ENCODE data around the gene RNF141. TPM values are rescaled to one million over a fixed set of nuclear protein-coding genes. Genes with fewer than 3 reads are reported as not detected.

The RNF141 gene
- total and polyA plus RNA-seq, 10 of the 15 experiments (the other 5 are each of a cell fraction or from before 2014, with no cell fraction given) = 7.6 to 36.8 (median 13.6) TPM

GRCh38 chr11:10528121-10528520 lies 12.9 kb downstream of the RNF141 start:
- no peaks in the 10 kb centered on the region for H3K79me2 ChIP-seq (ENCODE audit: control insufficient read depth, insufficient read depth, low read length)
- TF ChIP-seq PBX3 (IDR thresholded peaks at IDR 0.05; ENCODE audit: insufficient replicate concordance, low read depth, low read length) = no peak
- TF ChIP-seq MYC (IDR thresholded peaks at IDR 0.05; ENCODE audit: insufficient read depth, insufficient read length, insufficient replicate concordance, low read length, severe bottlenecking) = no peak
- TF ChIP-seq MAX (IDR thresholded peaks at IDR 0.05; ENCODE audit: low read depth, low read length) = no peak
- TF ChIP-seq SREBF1 (IDR thresholded peaks at IDR 0.05; ENCODE audit: low read length) = no peak
- no peak for TF ChIP-seq NR2C1 (IDR thresholded peaks at IDR 0.05)
- no peak for TF ChIP-seq RAD51 (IDR thresholded peaks at IDR 0.05)
- no peak for TF ChIP-seq YY1 (IDR thresholded peaks at IDR 0.05; ENCODE audit: low read depth, low read length)
- TF ChIP-seq RCOR1 (conservative IDR thresholded peaks at IDR 0.05; ENCODE audit: low read depth, low read length) = no peak
- TF ChIP-seq IKZF1 (conservative IDR thresholded peaks at IDR 0.05) = no peak
- TF ChIP-seq ZSCAN29 (IDR thresholded peaks at IDR 0.05) = no peak
- no peak for TF ChIP-seq TARDBP (IDR thresholded peaks at IDR 0.05; ENCODE audit: borderline replicate concordance)
- no peak for TF ChIP-seq NFYB (IDR thresholded peaks at IDR 0.05; ENCODE audit: insufficient read depth, low read depth, low read length)
- TF ChIP-seq TCF12 (IDR thresholded peaks at IDR 0.05; ENCODE audit: low read depth, low read length) = no peak
- no peak for TF ChIP-seq E2F4 (IDR thresholded peaks at IDR 0.05; ENCODE audit: low read depth, low read length)
- no peak for TF ChIP-seq SUPT20H (IDR thresholded peaks at IDR 0.05; ENCODE audit: borderline replicate concordance, control insufficient read depth, low read depth, low read length)
- no peak for TF ChIP-seq SP1 (IDR thresholded peaks at IDR 0.05; ENCODE audit: low read depth, low read length)
- no peak for TF ChIP-seq ZNF384 (IDR thresholded peaks at IDR 0.05; ENCODE audit: borderline replicate concordance, low read depth, low read length)
- no peak for TF ChIP-seq ZNF592 (IDR thresholded peaks at IDR 0.05)
- intact Hi-C loops (cut with micrococcal nuclease; ENCODE audit: unreplicated experiment) = loop anchor here (5.0 kb wide), 1 partner anchor 71 kb away; the partner anchor contains the start of gene AMPD3
- H3K4me1 ChIP-seq (ENCODE audit: control insufficient read depth, insufficient read depth, low read length) = peaks cover 7% of the 10 kb centered on the region
- POLR2A ChIA-PET = interaction anchor here (0.8 kb wide), 1 partner anchor 12 kb away, joined by 3 read pairs; no protein-coding TSS in a partner anchor
- BruUV-seq (replicated peaks) = no TSS peak
- FAIRE-seq (no peak), DNase-seq (ENCODE audit: low read depth, low spot score) (no peak), ATAC-seq (no peak)
- H4K20me1 ChIP-seq (ENCODE audit: control insufficient read depth, insufficient read depth) = no peaks in the 10 kb centered on the region; the same call in 1 of the 2 replicates
- no peaks in the 10 kb centered on the region; a peak in 1 of 4 replicates for H3K27me3 ChIP-seq (replicated peaks in 1 of 2; ENCODE audit: control insufficient read depth in 2 of 2, insufficient read depth in 2 of 2, low read length in 1 of 2)
- no peak overlapping the region for H2AFZ ChIP-seq (ENCODE audit: control insufficient read depth, low read depth, low read length)
- H3K4me3 ChIP-seq = no peak overlapping the region
- H3K27ac ChIP-seq (ENCODE audit: control insufficient read depth, insufficient read depth) = no peak overlapping the region
- no peaks in the 10 kb centered on the region for H3K9me3 ChIP-seq (replicated peaks; ENCODE audit: control insufficient read depth, insufficient read depth, low read length)
- no peaks in the 10 kb centered on the region; a peak in 1 of 4 replicates for H3K36me3 ChIP-seq (ENCODE audit: control insufficient read depth in 2 of 2, insufficient read depth in 2 of 2, low read length in 1 of 2)
- SMC1A ChIA-PET (ENCODE audit: uncharacterized antibody, unreplicated experiment) = interaction anchor here (0.9 to 1.8 kb wide), 5 partner anchors 12 to 224 kb away, joined by 3 to 9 read pairs (median 3); no protein-coding TSS in a partner anchor
- in situ Hi-C loops (cut with MboI) = no loop called here
- RAD21 ChIA-PET (ENCODE audit: unreplicated experiment) = interaction anchor here (0.9 to 2.0 kb wide), 6 partner anchors 13 to 114 kb away, joined by 3 to 7 read pairs (median 3); partner anchors contain the start of gene RNF141
- CTCF ChIA-PET = interaction anchor here (1.1 to 3.6 kb wide), 3 partner anchors 9 to 122 kb away, joined by 4 to 19 read pairs (median 4); partner anchors contain the start of gene RNF141
- H3K4me2 ChIP-seq (ENCODE audit: control insufficient read depth, insufficient read depth) = no peak overlapping the region
- no peak overlapping the region for H3K9ac ChIP-seq (ENCODE audit: control insufficient read depth, insufficient read depth, low read length)

Measured in GM12878 (cell line).